Colonic mucosa (tissue), 4 donors: ENCODE data around the gene ST6GALNAC2. TPM values are rescaled to one million over a fixed set of nuclear protein-coding genes. Genes with fewer than 3 reads are reported as not detected.

Experiments used
- DNase-seq: peaks from one replicate; pipeline ENCODE4 v3.0.0-alpha.2; 2020
- H3K27ac ChIP-seq: fragments of 200-600 bp; one replicate; pipeline ENCODE4 v1.8.0; 2021
- H3K27me3 ChIP-seq: fragments of 200-600 bp; one replicate; pipeline ENCODE4 v1.8.0; 2021
- H3K36me3 ChIP-seq: fragments of 200-600 bp; one replicate; pipeline ENCODE4 v1.8.0; 2021
- H3K4me1 ChIP-seq: fragments of 200-600 bp; one replicate; pipeline ENCODE4 v1.8.0; 2021; ENCODE audit warnings: mild to moderate bottlenecking
- H3K4me3 ChIP-seq: fragments of 200-600 bp; one replicate; pipeline ENCODE4 v1.8.0; 2021
- H3K9ac ChIP-seq, 2 donors: one replicate each; pipeline ENCODE4 v1.7.0; 2013; ENCODE audit warnings: control low read depth in 2 of 2, low read depth in 2 of 2, low read length in 2 of 2
- H3K9me3 ChIP-seq: fragments of 200-600 bp; one replicate; pipeline ENCODE4 v1.8.0; 2021
- intact Hi-C: fragments of 100-400 bp; cut with DNase I; formaldehyde crosslinking; loops from one replicate; pipeline ENCODE4 v1.14.1; 2022
- total RNA-seq, 2 donors: library from RNA; stranded (reverse); fragmentation: NEBNext Ultra II Directional in 1 of 2; extraction: Animal tissue kit (Norgen Biotek cat#: 25700) in 1 of 2; gene quantifications; one replicate each; pipeline ENCODE4 v1.2.1, GENCODE V29; 2021
- TF ChIP-seq, protein P1 (sequence below): fragments of 200-600 bp; IDR thresholded peaks from one replicate; pipeline ENCODE4 v1.8.0; 2022; ENCODE audit warnings: antibody characterized with exemption, mild to moderate bottlenecking
- donor health status: healthy.
- donor health status: DM: no; HTN: no; CAD: no.
- donor health status: DM: no; HTN: no; CAD: no.

ST6GALNAC2 gene
- total RNA-seq, 2 donors from 2014 or later, result 3.8 to 6.3 TPM

DNA sequence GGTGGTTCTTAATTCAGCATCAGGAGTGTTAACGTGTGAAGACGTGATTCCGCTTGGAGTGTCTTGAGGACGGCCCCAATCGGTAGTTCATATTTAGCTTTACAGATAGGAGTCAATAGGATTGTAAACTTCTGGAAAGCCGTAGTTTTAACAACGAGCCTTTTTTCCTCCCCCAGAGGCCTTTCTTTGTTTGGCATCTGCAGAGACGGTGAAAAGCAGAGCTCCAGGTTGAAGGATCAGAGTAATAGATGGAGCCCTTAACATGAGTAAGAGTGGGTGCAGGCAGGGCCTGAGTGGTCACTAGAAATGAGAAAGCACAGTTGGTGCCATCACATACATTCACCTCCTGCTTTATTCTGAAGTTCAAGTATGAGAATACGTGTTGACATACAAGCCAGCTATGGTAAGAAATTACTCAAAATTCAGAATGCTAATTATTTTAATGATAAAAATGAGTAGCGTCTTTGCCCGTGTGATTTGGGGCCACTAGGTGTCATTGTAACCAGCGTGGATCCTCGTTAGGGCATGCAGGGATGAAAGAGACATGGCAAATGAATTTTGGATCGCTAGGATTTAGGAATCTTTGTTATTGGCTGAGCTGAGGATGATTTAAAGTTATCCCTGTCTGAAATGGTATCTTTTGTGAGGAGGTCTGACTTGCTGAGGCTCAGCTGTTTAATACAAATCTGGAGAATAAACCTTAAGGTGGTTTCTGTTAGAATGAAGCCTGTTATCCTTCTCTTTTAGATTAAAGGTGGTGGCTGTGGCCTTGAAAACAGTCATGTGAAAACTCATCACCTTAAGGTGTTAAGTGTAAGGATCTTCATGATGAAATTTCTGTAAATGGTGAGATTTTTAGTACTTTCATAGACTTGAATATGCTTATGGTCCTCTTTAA, 27.2 kb downstream of the ST6GALNAC2 start:
- intact Hi-C loops, result loop anchor here (10.0 kb wide), 2 partner anchors 126 to 156 kb away; partner anchors contain the start of gene MXRA7
- Histone ChIP-seq H3K27me3 (no peaks in the 10 kb centered on the region), H3K9ac (peak overlapping the region; percentile 72 to 96), H3K9me3 (no peaks in the 10 kb centered on the region), H3K36me3 (peaks cover 3% of the 10 kb centered on the region), H3K27ac (peak overlapping the region; percentile 81), H3K4me1 (peaks cover 6% of the 10 kb centered on the region), H3K4me3 (peak overlapping the region; percentile 83)
- TF ChIP-seq, protein P1, sequence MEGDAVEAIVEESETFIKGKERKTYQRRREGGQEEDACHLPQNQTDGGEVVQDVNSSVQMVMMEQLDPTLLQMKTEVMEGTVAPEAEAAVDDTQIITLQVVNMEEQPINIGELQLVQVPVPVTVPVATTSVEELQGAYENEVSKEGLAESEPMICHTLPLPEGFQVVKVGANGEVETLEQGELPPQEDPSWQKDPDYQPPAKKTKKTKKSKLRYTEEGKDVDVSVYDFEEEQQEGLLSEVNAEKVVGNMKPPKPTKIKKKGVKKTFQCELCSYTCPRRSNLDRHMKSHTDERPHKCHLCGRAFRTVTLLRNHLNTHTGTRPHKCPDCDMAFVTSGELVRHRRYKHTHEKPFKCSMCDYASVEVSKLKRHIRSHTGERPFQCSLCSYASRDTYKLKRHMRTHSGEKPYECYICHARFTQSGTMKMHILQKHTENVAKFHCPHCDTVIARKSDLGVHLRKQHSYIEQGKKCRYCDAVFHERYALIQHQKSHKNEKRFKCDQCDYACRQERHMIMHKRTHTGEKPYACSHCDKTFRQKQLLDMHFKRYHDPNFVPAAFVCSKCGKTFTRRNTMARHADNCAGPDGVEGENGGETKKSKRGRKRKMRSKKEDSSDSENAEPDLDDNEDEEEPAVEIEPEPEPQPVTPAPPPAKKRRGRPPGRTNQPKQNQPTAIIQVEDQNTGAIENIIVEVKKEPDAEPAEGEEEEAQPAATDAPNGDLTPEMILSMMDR, result peak; percentile 50
- peak; percentile 52 for DNase-seq

DNA sequence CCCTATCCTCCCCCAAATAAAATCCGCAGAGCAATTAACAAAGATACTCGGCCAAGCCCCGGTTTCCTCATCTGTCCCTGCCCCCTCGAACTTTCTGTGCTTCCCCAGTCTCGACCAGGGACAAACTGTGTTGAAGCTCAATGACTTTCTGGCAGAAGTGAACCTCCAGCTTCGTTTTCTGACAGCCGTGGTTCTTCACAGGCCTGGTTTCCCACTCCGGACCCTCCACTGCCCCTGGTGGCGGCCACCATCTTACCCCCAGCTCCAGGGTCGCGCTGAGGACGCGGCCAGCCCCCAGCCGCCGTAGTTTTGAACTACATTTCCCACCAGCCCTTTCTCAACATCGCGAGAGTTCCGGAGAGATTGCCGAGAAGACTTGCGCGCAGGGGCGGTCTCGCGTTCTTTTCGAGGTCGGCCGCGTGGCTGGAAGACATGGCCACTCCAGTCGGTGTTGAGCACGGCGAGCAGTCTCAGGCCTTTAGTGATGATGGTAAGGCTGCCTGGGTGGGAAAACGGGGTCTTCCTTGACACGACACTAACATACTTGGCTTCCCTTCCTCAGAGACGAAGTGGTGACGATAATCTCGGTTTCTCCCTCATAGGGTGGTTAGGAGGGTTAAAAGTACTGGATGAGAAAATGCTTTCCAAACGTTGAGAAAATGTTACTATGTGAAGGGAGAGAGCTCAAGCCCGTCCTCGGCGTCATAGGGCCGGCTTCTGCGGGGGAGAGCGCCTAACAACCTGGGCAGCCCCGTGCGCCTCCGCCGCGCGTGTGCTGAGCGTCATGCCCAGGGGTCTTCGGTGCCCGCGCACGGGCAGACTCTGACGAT, 28.1 kb downstream of the ST6GALNAC2 start:
- peak; percentile 96 for DNase-seq
- no peaks in the 10 kb centered on the region for H3K27me3 ChIP-seq
- H3K9ac ChIP-seq, result peak overlapping the region; percentile 72 to 96
- peaks cover 3% of the 10 kb centered on the region for H3K36me3 ChIP-seq
- H3K9me3 ChIP-seq, result no peaks in the 10 kb centered on the region
- peak overlapping the region; percentile 83 for H3K4me3 ChIP-seq
- peaks cover 6% of the 10 kb centered on the region for H3K4me1 ChIP-seq
- H3K27ac ChIP-seq, result peak overlapping the region; percentile 81
- intact Hi-C loops, result loop anchor here (10.0 kb wide), 2 partner anchors 127 to 157 kb away; partner anchors contain the start of gene MXRA7
- TF ChIP-seq, protein P1, result peak; percentile 31

DNA sequence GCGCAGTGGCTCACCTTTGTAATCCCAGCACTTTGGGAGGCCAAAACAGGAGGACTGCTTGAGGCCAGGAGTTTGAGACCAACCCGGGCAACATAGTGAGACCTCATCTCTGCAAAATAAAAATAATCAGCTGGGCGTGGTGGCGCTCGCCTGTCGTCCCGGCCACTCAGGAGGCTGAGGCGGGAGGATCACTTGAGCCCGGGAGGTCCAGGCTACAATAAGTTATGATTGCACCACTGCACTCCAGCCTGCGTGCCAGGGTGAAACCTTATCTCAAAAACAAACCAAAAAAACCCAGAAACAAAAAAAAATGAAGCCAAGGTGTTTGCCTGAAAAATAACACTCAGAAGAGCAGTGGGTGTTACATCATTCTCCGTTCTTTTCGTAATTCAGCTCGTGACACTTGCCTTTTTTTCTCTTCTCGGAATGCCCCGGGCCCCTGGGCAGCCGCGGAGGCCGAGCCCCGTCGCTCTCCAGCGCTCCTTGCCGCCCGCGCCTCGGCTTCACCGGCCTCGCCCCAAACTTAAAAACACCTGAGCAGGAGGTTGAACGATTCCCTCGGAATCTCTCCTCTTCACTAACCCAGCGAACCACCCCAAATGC, 28.8 kb downstream of the ST6GALNAC2 start:
- H3K36me3 ChIP-seq, result peaks cover 3% of the 10 kb centered on the region
- peaks cover 6% of the 10 kb centered on the region for H3K4me1 ChIP-seq
- no peaks in the 10 kb centered on the region for H3K9me3 ChIP-seq
- peak overlapping the region; percentile 53 to 96 for H3K9ac ChIP-seq
- H3K27ac ChIP-seq, result peak overlapping the region; percentile 81
- H3K4me3 ChIP-seq, result peak overlapping the region; percentile 83
- no peak for DNase-seq
- intact Hi-C loops, result loop anchor here (10.0 kb wide), 2 partner anchors 128 to 158 kb away; partner anchors contain the start of gene MXRA7
- TF ChIP-seq, protein P1, result no peak
- H3K27me3 ChIP-seq, result no peaks in the 10 kb centered on the region

DNA sequence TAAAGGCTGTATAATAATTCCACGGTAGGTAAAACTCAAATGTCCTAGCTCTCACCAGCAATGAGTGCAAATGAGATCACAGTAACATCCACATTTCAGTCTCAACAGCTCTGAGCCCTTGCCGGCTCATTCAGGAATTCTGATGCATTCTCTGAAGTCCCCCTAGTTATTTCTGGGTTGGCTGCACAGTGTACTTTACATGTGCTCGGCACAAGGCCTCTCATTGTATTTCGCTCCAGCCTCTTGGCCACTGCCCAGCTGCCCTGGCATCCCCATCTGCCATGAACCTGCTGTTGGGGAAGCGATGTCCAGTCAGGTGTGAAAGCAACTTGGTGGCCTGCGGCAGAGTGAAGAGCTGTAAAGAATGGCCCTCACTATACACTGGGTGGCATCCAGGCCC, 31.5 kb downstream of the ST6GALNAC2 start:
- Histone ChIP-seq H3K27me3 (no peaks in the 10 kb centered on the region), H3K27ac (no peak overlapping the region), H3K36me3 (no peaks in the 10 kb centered on the region), H3K4me3 (no peak overlapping the region), H3K9me3 (no peaks in the 10 kb centered on the region), H3K9ac (no peak overlapping the region), H3K4me1 (no peaks in the 10 kb centered on the region)
- DNase-seq, result no peak
- TF ChIP-seq, protein P1, result no peak
- intact Hi-C loops, result loop anchor here (10.0 kb wide), 2 partner anchors 131 to 161 kb away; partner anchors contain the start of gene MXRA7
